SK-MEL-5 (cell line): ENCODE data around the gene UBL7. TPM values are rescaled to one million over a fixed set of nuclear protein-coding genes. Genes with fewer than 3 reads are reported as not detected.

Experiments
- DNase-seq: peaks from one replicate; pipeline ENCODE4 v3.0.0-alpha.2; 2016; ENCODE audit warnings: low read depth, low spot score
- in situ Hi-C: cut with HindIII; loops from 2 replicates; pipeline ENCODE4 v1.10.0; 2016; ENCODE audit warnings: low sequenced_read_pairs, high pct_unique_total_duplicates, low pct_unique_long_range_greater_than_20kb
- total RNA-seq: library from RNA; depleted of rRNA; stranded (reverse); fragments of >200 nt; shearing (Covaris generic); gene quantifications from 2 replicates; pipeline ENCODE4 v1.2.3, GENCODE V29; 2014

UBL7 gene
- total RNA-seq, 1 experiment from 2014 or later = 87.2 TPM

DNA sequence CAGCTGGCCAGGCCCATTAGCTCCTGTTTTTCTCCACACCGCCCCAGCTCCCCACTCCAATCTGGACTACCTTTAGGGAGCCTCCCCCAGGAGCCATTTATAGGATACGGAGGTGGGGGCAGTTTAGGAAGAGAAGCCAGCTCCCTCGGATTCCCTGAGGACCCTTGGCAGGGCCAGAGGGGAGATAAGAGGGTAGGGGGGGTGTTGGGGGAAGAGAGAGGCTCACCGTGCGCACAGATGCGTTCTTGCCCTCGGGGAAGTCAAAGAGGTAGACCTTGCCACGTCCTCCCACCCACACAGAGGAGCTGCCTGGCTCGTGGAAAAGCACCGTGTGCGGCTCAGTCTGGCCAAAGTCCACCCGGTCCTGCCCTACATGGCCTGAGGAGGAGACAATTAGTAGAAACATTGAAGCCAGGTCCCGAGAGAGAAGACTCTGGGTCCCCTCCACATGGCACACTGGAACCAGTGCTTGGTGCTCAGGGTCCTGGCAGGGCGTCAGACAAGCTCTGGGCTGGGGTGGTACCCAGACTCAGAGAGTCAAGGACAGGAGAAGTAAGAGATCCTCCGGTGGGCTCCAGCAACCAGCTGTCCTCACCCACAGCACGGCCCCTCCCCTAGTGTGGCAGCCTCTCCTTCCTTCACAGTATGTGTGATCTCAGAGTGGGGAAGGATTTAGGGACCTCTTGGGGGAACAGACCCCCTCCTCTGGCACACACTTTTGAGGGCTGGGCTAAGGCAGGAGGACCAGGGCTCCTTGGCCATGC lies 42.2 kb downstream of the UBL7 start:
- in situ Hi-C loops = no loop called here
- no peak for DNase-seq

DNA sequence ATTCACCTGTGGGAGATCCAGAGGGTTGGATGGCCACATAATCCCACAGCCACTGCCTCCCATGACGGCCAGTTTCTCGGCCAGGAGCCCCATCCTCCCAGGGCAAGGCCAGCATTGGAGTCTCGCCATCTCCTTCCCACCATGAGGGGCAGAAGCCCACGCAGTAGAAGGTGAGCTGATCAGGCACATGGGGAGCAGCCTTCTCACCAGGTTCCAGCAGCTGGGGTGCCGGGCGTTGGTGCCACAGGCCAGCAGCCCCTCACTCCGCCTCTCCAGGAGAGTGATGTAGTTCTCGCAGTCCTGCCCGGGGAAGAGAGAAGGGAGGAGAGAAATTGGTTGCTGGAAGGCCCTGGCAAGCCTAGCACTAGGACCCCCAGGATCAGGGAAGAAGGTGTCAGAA lies 43.3 kb downstream of the UBL7 start:
- in situ Hi-C loops = no loop called here
- DNase-seq = no peak

DNA sequence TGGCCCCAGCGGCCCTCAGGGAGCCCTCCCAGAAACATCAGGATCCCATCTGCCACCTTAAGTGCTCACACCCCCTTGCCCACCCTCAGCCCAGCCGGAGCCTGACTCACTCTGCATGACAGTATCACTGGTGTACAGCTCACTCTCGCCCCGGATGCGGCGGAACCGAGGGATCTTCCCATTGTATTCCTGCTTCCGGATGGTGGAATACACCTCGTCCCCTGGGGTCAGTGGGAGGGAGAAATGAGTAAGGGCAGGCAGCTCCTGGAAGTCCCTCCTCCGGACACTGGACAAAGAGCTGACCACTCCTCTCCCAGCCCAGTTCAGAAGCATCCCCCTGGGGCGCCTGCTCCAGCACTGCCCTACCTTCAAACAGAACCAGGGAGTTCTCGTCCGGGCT lies 43.7 kb downstream of the UBL7 start:
- no peak for DNase-seq
- in situ Hi-C loops = no loop called here

DNA sequence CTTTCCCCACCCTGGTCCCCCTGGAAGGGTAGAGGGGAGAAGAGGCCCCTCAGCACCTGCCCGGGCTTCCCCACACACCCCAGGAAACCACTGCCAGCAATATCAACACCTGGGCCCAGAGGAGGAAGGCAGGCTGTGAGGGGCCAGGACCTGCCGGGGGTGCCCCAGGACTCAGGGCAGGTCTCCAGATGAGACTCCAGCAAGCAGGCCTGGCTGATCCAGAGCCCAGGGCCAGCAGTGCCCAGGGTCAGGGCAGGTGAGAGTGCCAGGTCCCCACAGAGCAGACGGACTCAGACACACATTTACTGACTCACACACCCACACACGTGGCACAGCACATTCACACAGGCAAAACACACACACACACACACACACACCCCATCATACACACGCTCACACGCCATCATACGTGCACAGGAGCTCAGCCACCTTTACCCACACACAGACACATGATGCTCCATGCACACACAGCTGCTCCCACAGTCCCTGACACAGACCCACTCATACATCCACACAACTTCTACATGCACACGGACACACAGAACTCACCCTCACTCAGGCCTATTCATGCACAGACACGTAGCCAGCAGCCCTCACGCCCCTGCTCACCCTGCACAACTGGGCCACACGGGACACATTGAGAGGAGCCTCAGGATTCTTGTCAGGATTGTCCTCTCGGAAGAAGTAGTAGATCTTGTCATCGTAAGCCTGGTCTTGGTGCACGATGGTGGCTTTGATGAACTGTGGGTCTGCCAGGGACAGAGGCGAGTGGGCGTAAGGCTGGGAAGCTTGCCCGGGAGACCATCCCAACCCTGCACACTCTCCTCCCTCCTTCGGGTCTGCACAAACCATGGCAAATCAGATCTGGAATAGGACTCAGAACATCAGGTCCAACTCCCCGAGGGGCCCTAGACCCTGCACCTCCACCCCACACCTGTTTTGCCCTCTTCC lies 44.7 kb downstream of the UBL7 start:
- in situ Hi-C loops = no loop called here
- DNase-seq = no peak

DNA sequence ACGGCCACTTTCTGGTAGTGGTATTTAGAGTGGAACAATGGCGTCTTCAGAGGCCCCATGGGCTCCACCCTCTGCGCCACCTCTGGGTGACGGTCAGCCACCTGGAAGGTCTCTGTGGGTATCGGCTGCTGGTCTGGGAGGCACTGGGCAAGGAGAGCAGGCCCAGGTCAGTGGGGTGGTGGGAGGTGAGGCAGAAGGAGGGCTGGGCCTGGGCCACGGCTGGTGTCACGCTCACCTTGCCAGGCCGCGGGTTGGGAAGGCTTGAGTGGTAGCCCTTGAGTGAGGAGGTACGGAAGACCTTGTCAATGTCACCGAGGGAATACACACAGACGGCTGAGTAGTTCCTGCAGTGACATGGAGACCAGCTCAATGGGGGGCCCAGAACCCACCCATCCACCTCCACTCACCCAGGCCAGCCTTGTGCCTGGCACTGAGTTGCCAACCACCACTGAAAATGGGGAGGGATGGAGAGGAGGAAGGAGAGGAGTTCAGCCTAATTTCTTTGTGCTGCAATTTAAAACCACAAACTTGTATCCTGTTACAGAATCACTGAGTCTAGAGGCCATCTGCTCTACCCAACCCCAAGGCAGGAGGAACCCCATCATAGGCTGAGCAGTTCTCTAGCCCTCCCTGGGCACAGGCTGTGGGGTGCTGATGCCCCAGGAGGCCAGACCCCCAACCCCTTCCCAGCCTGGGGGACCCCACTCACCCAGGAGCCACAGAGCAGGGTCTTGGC lies 46.2 kb downstream of the UBL7 start:
- no peak for DNase-seq
- in situ Hi-C loops = no loop called here

DNA sequence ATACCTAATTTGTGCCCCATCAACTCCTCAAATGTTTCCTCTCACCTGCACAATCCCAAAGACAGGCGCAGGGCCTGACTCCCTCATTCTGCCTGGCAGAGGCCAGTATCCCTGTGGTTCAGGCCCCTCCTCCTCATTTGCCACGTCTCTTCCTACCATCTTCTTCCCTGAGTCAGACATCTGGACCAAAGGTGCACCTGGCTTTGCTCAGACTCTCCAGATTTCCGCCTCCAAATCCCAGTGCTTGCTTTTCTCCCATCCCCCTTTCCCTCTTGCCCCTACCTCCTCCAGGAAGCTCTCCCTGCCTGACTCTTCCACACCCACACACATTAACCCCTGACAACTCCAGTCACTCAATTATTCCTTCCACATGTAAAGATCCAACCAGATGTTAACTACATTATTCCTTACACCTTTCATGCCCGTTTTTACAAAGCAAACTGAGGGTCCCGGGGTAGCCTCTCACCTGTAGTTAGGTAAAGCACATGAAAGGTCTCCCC lies 46.8 kb downstream of the UBL7 start:
- DNase-seq = no peak
- in situ Hi-C loops = no loop called here

DNA sequence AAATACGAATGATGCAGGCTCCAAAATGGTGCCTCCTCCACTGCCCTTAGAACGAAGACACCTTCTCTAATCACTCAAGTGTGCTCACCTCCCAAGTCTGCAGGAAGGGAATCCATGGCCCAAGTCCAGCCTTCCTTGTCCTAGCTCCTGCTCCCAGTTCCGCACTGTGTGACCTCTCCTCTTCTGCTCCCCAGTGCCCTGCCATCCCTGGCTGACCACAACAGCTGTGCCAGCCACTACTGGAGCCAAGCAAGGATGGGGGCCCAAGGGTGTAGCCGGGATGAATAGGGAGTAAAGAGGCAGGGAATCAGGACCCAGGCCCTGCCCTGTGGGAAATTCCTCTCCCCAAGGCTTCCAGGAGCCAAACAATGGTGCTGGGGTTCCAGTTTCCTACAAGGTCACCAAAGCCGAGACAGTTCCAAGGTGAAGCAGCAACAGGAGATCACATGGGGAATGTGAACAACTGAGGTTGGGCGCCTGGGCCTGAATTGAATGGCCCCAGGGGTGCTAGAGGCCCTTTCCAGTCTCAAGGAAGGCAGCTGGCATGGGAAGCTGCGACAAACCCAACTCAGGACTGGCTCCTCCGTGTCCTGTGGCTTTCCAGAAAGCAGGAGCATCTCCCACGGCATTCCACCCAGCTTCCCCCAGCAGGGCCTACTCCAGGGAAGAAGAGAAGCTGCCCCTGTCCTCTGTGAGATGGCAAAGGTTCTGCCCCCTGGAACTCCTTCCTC lies 47.4 kb downstream of the UBL7 start:
- in situ Hi-C loops = no loop called here
- DNase-seq = no peak

DNA sequence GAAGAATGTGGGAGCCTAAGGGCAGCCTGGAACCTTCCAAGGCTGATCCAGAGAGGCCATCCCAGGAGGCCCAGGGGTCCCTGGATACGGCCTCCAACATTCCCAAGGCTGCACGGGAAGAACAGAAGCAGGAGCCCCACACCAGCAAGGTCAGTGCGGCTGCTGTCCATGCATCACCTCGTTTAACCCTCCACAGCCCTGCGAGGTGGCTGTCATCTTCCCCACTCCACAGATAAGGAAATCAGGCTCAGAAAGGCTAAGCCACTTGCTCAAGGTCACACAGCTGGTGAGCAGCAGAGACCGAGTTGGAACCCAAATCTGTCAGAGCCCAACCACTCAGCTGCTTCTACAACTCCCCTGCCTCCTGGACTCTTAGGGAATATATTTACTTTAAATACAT lies 48.8 kb downstream of the UBL7 start:
- no peak for DNase-seq
- in situ Hi-C loops = no loop called here

DNA sequence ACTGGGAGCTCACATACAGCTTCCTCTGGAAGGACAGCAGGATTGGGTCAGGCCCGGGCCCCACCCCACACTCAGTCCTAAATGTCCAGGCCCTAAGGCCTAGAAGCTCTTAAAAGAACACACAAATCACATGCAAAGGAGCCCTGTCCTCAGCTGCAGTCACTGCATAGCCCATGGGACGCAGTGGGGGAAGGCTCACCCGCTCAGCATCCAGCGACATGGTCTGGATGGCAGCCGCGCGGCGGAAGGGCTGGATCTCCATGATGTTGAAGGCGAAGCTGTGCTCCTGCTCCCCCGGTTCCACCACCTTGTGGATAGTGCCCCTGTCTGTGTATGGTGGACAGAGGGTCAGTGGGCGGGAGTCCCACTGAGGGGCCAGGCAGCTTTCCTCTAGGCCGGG lies 49.3 kb downstream of the UBL7 start:
- in situ Hi-C loops = no loop called here
- no peak for DNase-seq

DNA sequence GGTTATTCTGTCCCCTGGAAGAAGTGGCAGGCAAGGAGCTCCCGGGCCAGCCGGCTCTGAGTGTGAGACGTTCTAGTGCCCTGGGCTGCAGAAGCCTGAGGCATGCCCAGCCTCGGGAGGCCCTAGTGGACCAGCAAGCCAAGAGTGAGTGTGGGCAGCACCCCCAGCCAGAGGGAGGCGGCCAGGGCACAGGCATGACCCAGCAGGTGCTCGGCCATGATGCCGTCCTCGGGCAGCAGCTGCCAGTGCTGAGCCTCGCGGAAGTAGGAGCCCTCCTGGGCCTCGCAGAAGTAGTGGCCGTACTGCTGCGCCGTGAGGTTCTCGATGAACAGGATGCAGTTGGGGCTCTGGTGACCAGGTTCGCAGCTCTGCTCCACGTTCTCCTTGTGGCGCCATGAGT lies 50.5 kb downstream of the UBL7 start:
- in situ Hi-C loops = no loop called here

DNA sequence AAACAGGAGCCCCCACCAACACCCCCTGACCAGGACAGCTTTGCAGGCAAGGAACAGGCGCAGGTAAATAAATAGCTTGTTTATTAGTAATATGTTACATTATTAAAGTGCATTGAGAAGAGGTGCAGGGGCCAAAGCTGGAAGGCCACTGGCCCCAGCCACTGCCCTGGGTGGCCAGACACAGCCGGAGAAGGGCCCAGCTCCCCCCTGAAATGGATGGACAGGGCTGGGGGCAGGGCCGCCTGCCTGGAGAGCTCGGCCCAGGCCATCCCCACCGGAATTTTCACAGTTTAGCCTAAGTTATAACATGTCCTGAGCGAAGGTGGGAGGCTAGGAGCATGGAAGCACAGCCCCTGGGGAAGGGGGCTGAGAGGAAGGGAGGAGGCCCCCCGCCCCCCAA lies 51.7 kb downstream of the UBL7 start:
- in situ Hi-C loops = no loop called here
- no peak for DNase-seq

More for the DNA sequence above, 50.5 kb downstream of the UBL7 start:
- no peak for DNase-seq

DNA sequence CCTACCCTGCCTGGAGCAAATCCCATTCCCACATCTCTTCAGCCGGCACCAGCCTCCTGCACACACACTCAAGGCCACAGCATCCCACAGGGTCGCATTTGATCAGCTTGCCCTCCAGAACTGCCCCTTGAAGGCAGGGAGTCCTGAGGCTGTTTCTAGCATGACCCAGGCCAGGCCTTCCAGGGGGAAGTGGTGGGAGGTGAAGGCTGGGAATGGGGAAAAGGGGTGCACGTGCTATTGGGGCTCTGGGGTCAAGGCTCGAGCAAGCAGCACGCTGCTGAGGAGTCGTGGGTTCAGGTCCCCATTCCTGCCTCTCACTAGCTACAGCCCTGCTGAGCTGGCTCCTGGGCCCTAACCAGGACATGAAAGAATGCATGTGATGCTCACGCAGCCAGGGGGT lies 52.1 kb downstream of the UBL7 start:
- DNase-seq = no peak
- in situ Hi-C loops = no loop called here

DNA sequence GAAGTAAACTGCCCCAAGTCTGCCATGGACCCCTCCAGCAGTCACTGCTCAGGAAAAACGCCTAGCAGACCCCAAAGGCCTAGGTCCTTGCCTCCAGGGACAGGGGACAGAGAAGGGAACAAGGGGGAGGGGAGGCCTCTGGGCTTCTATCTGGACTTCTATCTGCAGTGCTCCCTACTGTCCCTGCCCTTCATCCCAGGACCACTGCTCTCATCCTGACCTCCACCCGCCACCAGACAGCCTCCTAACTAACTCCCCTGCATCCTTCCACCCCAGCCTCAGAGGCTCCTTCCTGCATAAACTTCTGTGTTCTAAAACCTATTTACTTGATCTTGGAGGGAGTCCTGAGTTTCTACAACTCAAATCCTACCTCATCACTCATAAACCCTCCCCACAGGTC lies 52.6 kb downstream of the UBL7 start:
- in situ Hi-C loops = no loop called here
- no peak for DNase-seq

DNA sequence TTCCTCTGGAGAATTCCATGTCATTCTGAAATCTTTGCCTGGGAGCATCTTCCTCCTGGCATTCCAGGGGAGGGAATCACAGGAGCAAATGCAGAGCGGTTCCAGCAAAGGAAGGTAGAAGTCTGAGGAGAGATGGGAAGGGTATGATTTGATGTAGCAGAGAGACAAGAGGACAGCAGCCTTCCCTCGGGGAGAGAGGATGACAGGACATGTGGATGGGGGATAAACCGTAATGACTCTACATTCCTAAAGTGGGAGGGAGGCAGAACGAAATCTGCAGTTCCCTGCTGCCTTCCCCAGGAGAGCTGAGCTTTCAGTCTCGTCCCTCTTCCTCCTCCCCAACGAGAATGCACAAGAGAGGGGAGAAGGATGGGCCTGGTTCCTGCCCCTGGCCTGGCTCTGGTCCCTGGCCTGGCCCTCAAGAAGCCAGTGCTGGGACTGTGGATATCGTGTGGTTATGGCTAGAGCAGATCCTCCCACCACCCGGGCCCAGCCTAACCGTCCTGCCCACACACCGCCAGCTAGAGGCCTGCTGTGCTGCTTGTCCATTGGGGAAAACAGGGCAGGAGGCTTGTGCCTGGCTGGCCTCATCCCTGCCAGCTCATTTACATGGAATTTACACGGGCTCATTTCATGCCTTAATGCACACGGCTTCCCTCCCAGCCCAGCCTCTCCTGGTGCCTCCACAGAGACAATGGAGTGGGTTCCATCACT lies 53.8 kb downstream of the UBL7 start:
- DNase-seq = no peak
- in situ Hi-C loops = no loop called here

DNA sequence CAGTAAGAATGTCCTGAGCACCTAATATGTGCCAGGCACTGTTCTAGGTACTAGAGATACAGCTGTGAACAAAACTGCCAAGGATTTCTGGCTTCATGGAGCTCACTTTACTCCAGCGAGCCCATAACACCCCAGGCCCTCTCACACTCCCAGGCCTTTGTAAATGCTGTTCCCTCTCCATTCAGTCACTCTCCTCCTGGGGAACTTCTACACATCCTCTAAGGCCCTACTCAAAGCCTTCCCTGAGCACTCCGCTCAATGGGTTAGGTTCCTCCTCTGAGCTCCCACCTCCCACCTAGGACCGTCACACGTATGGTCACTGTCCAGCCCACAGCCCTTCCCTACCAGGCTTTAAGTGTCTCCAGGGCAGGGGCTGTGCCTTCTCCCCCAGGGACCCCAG lies 54.4 kb downstream of the UBL7 start:
- in situ Hi-C loops = no loop called here

DNA sequence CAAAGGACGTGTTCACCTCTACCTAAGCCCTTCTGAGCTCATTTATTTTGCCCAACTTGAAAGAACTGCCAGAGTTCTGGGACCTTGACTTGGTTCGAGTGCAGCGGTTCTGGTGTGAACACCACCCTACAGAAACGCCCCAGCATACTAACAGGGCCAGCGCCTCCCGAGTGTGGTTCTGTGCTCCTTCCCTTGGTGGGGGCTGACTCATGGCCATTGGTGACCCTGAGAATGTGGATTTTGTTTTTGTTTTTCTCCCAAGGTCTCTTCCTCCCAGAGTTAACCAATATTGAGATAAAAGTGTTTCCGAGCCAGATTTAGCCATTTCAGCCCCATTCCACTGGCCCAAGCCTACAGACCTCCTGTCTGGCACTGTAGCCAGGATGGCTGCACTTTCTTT lies 55.1 kb downstream of the UBL7 start:
- in situ Hi-C loops = no loop called here
- DNase-seq = no peak

More for the DNA sequence above, 54.4 kb downstream of the UBL7 start:
- no peak for DNase-seq

DNA sequence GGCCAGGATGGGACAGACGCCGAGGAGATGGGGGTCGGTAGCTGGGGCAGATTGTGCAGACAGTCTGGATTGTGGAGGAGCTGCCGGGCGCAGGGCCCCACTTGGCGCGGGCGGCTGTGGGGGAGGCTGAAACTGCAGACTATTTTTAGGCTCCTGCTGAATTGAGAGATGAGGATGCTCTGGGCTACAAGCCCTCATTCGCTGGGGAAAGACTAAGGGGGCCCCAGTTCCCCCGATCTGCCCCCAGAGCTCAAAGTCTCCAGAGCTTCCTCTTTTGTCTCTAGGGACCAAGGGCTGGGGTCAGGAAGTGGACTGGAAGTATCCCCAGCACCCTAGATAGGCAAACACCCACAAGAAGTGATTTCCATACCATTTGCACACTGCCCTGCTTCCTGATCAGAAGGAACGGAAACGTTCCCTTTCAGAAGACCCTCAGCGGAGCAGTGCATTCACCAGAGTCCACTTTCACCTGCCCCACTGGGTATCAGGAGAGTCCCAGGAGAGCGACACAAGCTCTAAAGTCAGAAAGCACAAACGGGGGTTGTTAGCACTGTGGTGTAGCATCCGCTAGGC lies 56.9 kb downstream of the UBL7 start:
- in situ Hi-C loops = no loop called here
- no peak for DNase-seq
